ENCODE data around the gene KMT2C.
"Not testable (repeated sequence)": the region's sequence is repeated elsewhere in the genome, so short reads cannot be mapped to it uniquely, and the experiment has no call there.

The KMT2C gene

DNA sequence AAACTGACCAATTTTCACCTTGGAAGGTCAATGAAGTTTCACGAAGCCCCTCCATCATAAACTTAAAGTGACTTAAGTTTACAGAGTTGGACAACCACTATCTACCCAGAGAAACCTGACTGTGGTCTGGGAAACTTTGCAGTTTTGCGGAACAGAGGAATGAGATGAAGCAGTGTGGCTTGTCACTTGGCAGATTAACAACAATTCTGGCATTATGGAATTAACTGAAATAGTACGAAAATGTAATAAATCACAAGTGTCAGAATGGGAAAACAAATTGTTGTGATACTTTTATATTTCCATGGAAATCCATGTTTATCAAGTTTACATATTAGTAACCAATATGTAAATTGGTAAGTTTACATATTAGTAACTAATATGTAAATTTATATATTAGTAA lies 4.9 kb downstream of the KMT2C start:
- H3K4me1 Mint-ChIP-seq, result peaks cover 53% of the 10 kb centered on the region
- no peaks in the 10 kb centered on the region for H3K9me3 Mint-ChIP-seq
- no peak overlapping the region for H3K4me3 Mint-ChIP-seq
- DNase-seq, result no peak
- ATAC-seq, result no peak
- H3K27ac Mint-ChIP-seq, result no peak overlapping the region
- H3K27me3 Mint-ChIP-seq, result no peaks in the 10 kb centered on the region

DNA sequence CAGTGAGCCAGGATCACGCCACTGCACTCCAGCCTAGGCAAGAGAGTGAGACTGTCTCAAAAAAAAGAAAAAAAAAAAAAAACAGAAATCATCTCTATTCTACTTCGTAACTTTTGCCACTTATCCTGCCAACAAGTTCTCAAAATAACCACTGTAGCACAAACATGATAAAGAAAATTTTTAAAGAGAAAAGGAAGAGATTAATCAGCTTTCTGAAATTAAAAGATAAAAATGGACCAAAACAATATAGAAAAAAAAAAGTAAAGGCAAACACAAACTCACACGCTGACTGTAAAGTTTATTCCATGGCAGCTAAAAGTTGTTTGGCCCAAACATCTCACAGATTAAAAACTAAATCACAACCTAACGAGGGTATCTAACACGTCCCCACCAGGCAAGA lies 5.7 kb downstream of the KMT2C start:
- H3K9me3 Mint-ChIP-seq, ATAC-seq, H3K4me3 Mint-ChIP-seq, H3K27me3 Mint-ChIP-seq, H3K27ac Mint-ChIP-seq, DNase-seq: not testable (repeated sequence)
- H3K4me1 Mint-ChIP-seq, result peaks cover 58% of the 10 kb centered on the region

DNA sequence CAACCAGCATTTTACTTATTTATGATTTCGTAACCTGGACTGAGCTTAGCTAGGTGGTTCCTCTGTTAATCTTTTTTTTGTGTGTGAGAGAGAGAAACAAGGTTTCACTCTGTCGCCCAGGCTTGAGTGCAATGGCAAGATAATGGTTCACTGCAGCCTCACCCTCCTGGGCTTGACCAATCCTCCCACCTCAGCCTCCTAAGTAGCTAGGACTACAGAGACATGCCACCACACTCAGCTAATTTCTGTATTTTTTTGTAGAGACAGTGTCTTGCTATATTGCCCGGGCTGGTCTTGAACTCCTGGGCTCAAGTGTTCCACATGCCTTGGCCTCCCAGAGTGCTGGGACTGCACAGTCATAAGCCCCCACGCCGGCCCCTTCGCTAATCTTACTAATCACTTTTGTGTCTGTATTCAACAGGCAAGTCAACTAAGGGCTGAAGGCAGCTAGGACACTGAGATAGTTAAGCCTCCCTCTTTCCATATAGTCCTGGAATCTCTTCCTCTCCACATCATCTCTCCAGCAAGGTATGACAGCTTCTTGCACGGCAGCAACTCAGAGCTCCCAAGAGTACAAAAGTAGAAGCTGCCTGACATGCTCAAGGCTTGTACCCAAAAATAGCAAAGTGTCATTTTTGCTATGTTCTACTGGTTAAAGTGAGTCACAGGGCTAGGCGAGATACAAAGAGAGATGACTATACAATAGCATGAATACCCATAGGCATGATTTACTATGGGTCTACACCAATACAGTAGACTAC lies 11.3 kb downstream of the KMT2C start:
- H3K4me1 Mint-ChIP-seq, result peaks cover 66% of the 10 kb centered on the region
- DNase-seq, result no peak
- H3K27ac Mint-ChIP-seq, result peak overlapping the region in 1 of 2 donors; percentile 38
- H3K9me3 Mint-ChIP-seq, result peaks cover 6 to 13% of the 10 kb centered on the region in 2 donors
- no peak overlapping the region for H3K4me3 Mint-ChIP-seq
- no peaks in the 10 kb centered on the region for H3K27me3 Mint-ChIP-seq
- peak; percentile 93 for ATAC-seq

DNA sequence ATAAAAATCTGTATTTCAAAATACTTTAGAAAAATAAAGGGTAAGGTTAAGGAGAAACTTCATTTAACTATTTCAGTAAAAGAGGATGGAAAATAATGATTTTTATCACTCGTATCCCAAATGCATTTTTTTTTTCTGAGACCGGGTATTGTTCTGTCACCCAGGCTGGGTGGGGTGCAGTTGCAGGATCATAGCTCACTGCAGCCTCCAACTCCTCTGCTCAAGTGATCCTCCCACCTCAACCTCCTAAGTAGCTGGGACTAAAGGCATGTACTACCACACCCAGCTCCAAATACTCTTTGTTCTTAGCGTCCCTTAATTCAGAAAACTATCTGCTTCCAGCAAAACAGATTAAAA lies 11.8 kb downstream of the KMT2C start:
- peaks cover 6 to 13% of the 10 kb centered on the region in 2 donors for H3K9me3 Mint-ChIP-seq
- H3K4me3 Mint-ChIP-seq, result no peak overlapping the region
- ATAC-seq (no peak), DNase-seq (no peak)
- H3K27ac Mint-ChIP-seq, result no peak overlapping the region
- peaks cover 67% of the 10 kb centered on the region for H3K4me1 Mint-ChIP-seq
- no peaks in the 10 kb centered on the region for H3K27me3 Mint-ChIP-seq

DNA sequence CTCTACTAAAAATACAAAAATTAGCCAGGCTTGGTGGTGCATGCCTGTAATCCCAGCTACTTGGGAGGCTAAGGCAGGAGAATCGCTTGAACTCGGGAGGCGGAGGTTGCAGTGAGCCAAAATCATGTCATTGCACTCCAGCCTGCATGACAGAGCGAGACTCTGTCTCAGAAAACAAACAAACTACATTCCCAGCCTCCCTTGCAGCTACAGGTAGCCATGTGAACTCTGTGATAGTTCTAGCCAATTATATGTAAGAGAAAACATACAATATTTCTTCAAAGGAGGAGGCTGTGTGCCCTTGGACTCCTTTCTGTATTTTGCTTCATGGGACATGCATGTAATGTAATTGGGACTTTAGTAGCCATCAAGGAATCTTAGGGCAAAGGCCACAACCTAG lies 12.6 kb downstream of the KMT2C start:
- ATAC-seq, DNase-seq, H3K27ac Mint-ChIP-seq, H3K27me3 Mint-ChIP-seq, H3K4me3 Mint-ChIP-seq: not testable (repeated sequence)
- peaks cover 61% of the 10 kb centered on the region for H3K4me1 Mint-ChIP-seq
- H3K9me3 Mint-ChIP-seq, result peaks cover 6 to 13% of the 10 kb centered on the region in 2 donors

DNA sequence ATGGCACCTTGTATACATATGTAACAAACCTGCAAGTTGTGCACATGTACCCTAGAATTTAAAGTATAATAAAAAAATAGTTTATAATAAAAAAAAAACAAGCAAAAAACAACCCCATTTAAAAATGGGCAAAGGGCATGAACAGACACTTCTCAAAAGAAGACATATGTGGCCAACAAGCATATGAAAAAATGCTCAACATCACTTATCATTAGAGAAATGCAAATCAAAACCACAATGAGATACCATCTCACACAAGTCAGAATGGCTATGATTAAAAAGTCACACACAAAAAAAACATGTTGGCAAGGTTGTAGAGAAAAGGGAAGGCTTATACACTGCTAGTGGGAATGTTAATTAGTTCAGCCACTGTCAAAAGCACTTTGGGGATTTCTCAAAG lies 14.9 kb downstream of the KMT2C start:
- ATAC-seq, DNase-seq, H3K27ac Mint-ChIP-seq, H3K4me3 Mint-ChIP-seq, H3K27me3 Mint-ChIP-seq: not testable (repeated sequence)
- peaks cover 6 to 13% of the 10 kb centered on the region in 2 donors for H3K9me3 Mint-ChIP-seq
- peaks cover 48% of the 10 kb centered on the region for H3K4me1 Mint-ChIP-seq

- Mint-ChIP-seq H3K9me3 (peaks cover 6 to 13% of the 10 kb centered on the region in 2 donors), H3K27me3 (no peaks in the 10 kb centered on the region), H3K27ac (peak overlapping the region in 1 of 2 donors; percentile 1), H3K4me3 (peak overlapping the region in 1 of 2 donors; percentile 36), H3K4me1 (peaks cover 39% of the 10 kb centered on the region)
- ATAC-seq (peak; percentile 42), DNase-seq (no peak)
Measured at GRCh38 chr7:152419473-152420429, 16.1 kb downstream of the KMT2C start.

DNA sequence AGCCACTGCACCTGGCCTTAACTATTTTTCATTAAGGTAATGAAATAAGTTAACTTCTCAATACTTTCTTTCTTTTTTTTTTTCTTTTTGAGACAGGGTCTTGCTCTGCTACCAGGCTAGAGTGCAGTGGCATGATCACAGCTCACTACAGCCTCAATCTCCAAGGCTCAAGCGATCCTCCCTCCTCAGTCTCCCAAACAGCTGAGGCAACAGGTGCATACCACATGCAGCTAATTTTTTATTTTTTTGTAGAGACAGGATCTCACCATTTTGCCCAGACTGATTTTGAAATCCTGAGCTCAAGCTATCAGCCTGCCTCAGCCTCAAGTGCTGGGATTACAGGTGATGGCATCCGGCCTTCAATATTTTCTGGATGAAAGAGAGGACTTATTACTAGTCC lies 21.0 kb downstream of the KMT2C start:
- no peaks in the 10 kb centered on the region for H3K9me3 Mint-ChIP-seq
- H3K4me1 Mint-ChIP-seq, result peaks cover 21% of the 10 kb centered on the region
- no peak overlapping the region for H3K4me3 Mint-ChIP-seq
- H3K27ac Mint-ChIP-seq, result no peak overlapping the region
- no peak for ATAC-seq
- no peak for DNase-seq
- H3K27me3 Mint-ChIP-seq, result no peaks in the 10 kb centered on the region

DNA sequence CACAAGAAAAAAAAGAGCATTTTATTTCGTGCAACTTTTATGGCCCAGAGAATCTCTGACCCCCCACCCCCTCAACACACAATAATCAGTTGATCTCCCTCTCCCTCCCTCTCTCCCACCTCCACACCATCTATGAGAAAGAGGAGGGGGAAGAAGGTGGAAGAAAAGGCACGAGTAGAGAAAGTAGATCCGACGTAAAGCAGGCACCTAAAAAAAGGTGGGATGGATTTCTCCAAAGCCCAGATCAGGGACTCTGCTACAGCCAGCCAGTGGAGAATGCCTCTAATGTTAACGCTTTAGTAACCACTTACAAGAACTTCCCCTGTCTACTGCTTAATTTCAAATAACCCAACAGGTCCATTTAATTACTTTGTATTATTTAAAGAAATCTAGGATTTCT lies 24.4 kb downstream of the KMT2C start:
- DNase-seq, result no peak
- Mint-ChIP-seq H3K9me3 (peaks cover 5 to 10% of the 10 kb centered on the region in 2 donors), H3K4me1 (peaks cover 12% of the 10 kb centered on the region), H3K4me3 (no peak overlapping the region), H3K27me3 (no peaks in the 10 kb centered on the region), H3K27ac (no peak overlapping the region)
- ATAC-seq, result no peak

DNA sequence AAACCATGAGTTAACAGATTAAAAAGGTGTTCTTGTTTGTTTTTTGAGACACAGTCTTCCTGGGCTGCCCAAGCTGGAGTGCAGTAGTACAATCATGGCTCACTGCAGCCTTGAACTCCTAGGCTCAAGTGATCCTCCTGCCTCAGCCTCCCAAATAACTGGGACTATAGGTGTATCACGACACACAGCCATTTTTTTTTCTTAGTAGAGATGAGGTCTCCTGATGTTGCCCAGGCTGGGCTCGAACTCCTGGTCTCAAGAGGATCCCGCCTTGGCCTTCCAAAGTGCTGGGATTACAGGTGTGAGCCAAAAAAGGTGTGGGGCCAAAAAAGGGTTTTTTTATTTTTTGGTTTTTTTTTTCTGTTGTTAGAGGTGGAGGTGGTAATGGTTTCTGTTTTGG lies 29.3 kb downstream of the KMT2C start:
- H3K9me3 Mint-ChIP-seq, result peaks cover 12 to 13% of the 10 kb centered on the region in 2 donors
- H3K27me3 Mint-ChIP-seq, result no peaks in the 10 kb centered on the region
- peak; percentile 32 for ATAC-seq
- no peak overlapping the region for H3K27ac Mint-ChIP-seq
- H3K4me3 Mint-ChIP-seq, result no peak overlapping the region
- peaks cover 5% of the 10 kb centered on the region for H3K4me1 Mint-ChIP-seq
- DNase-seq, result no peak

GRCh38 chr7:152406030-152406429 lies 29.8 kb downstream of the KMT2C start:
- H3K4me3 Mint-ChIP-seq, H3K27me3 Mint-ChIP-seq, DNase-seq, H3K4me1 Mint-ChIP-seq, H3K27ac Mint-ChIP-seq: not testable (repeated sequence)
- H3K9me3 Mint-ChIP-seq, result peaks cover 12 to 13% of the 10 kb centered on the region in 2 donors
- ATAC-seq, result peak; percentile 22

DNA sequence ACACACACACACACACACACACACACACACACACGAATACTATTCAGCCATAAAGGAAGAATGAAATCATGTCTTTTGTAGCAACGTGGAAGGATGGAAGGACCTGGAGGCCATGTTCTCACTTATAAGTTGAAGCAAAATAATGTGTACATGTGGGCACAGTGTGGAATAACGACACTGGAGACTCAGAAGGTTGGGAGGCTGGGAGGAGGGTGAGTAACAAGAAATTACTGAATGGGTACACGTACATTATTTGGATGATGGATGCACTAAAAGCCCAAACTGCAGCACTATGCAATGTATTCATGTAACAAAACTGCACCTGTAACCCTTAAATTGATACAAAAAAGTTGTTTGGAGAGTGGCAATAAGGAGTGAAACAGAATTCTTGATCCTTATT lies 32.1 kb downstream of the KMT2C start:
- Mint-ChIP-seq H3K9me3 (peaks cover 12 to 13% of the 10 kb centered on the region in 2 donors), H3K4me3 (no peak overlapping the region), H3K4me1 (peaks cover 12% of the 10 kb centered on the region), H3K27me3 (no peaks in the 10 kb centered on the region), H3K27ac (no peak overlapping the region)
- ATAC-seq (peak; percentile 27), DNase-seq (no peak)

DNA sequence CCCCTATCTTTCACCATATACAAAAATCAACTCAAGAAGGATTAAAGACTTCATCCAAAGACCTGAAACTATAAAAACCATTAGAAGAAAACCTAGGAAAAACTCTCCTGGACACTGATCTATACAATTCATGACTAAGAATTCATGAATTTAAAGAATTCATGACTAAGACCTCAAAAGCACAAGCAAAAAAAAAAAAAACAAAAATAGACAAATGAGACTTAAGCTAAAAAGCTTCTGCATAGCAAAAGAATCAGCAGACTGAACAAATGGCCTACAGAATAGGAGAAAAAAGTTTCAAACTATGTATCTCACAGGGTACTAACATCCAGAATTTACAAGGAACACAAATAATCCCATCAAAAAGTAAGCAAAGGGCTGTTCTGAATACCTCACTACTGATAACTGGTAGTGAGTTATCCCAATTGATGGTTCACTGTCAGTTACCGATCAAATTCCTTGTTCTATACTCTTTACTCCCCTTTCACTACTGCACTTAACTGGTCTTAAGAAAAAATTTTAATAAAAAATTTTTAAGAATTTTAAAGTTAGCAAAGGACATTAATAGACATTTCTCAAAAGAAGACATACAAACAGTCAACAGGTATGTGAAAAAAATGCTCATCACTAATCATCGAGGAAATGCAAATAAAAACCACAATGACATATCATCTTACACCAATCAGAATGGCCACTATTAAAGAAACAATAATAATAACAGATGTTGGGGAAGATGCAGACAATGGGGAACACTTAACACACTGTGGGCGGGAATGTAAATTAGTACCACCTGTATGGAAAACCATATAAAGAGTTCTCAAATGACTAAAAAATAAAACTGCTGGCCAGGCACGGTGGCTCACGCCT lies 33.2 kb downstream of the KMT2C start:
- ATAC-seq, result no peak
- Mint-ChIP-seq H3K9me3 (peaks cover 12 to 13% of the 10 kb centered on the region in 2 donors), H3K4me3 (no peak overlapping the region), H3K27ac (no peak overlapping the region), H3K27me3 (no peaks in the 10 kb centered on the region), H3K4me1 (peaks cover 18% of the 10 kb centered on the region)
- no peak for DNase-seq

GRCh38 chr7:152399344-152399743 lies 36.5 kb downstream of the KMT2C start:
- ATAC-seq, result no peak
- Mint-ChIP-seq H3K4me1 (peaks cover 32% of the 10 kb centered on the region), H3K4me3 (no peak overlapping the region), H3K9me3 (no peaks in the 10 kb centered on the region), H3K27me3 (no peaks in the 10 kb centered on the region), H3K27ac (no peak overlapping the region)
- DNase-seq, result no peak

GRCh38 chr7:152395112-152395511 lies 40.7 kb downstream of the KMT2C start:
- DNase-seq (no peak), ATAC-seq (no peak)
- Mint-ChIP-seq H3K27ac (peak overlapping the region in 1 of 2 donors; percentile 9), H3K27me3 (no peaks in the 10 kb centered on the region), H3K4me1 (peaks cover 41% of the 10 kb centered on the region), H3K4me3 (no peak overlapping the region), H3K9me3 (no peaks in the 10 kb centered on the region)
